ENCODE data around the gene DAZAP1. TPM values are rescaled to one million over a fixed set of nuclear protein-coding genes. Genes with fewer than 3 reads are reported as not detected.

DAZAP1 gene
- total RNA-seq, 1 experiment from 2014 or later = 165 TPM

- H3K4me1 Mint-ChIP-seq (ENCODE audit: low read depth, unreplicated experiment) = peaks cover 4% of the 10 kb centered on the region
- TF ChIP-seq CTCF (IDR thresholded peaks at IDR 0.05; ENCODE audit: insufficient read depth in 1 of 2, low read depth in 1 of 2, low read length in 1 of 2, severe bottlenecking in 1 of 2, unreplicated experiment in 1 of 2) = peak in 1 of 2 experiments; percentile 43
- ChIA-PET CTCF (interaction anchor here (0.7 to 0.9 kb wide), 2 partner anchors 75 to 120 kb away, joined by 3 to 5 read pairs; no protein-coding TSS in a partner anchor), POLR2A (no interaction called here)
- no peaks in the 10 kb centered on the region for H3K9me3 Mint-ChIP-seq (ENCODE audit: unreplicated experiment)
- H3K27ac Mint-ChIP-seq (ENCODE audit: unreplicated experiment) = no peak overlapping the region
- Histone ChIP-seq H3K27me3 (replicated peaks; ENCODE audit: control insufficient read depth, insufficient read depth, low read length) (no peaks in the 10 kb centered on the region), H3K4me3 (ENCODE audit: low read depth, low read length) (peak overlapping the region; percentile 65), H3K36me3 (ENCODE audit: control insufficient read depth, insufficient read depth, low read length) (no peaks in the 10 kb centered on the region), H3K9me3 (no peaks in the 10 kb centered on the region), H3K4me1 (peaks cover 15% of the 10 kb centered on the region)
- intact Hi-C loops (cut with micrococcal nuclease; ENCODE audit: unreplicated experiment) = loop anchor here (2.0 to 5.0 kb wide), 2 partner anchors 38 to 64 kb away; partner anchors contain the start of gene DAZAP1
- no TSS peak for BruUV-seq (replicated peaks)
- H3K27me3 Mint-ChIP-seq (ENCODE audit: insufficient read depth, unreplicated experiment) = no peaks in the 10 kb centered on the region
- peaks cover 46% of the 10 kb centered on the region for H3K36me3 Mint-ChIP-seq (ENCODE audit: insufficient read depth, unreplicated experiment)
- peak overlapping the region; percentile 89 for H3K4me3 Mint-ChIP-seq (ENCODE audit: unreplicated experiment)
- peak; percentile 71 to 77 for DNase-seq
These were observed 63.7 kb downstream of the DAZAP1 start for GRCh38 chr19:1471010-1471514.

DNA sequence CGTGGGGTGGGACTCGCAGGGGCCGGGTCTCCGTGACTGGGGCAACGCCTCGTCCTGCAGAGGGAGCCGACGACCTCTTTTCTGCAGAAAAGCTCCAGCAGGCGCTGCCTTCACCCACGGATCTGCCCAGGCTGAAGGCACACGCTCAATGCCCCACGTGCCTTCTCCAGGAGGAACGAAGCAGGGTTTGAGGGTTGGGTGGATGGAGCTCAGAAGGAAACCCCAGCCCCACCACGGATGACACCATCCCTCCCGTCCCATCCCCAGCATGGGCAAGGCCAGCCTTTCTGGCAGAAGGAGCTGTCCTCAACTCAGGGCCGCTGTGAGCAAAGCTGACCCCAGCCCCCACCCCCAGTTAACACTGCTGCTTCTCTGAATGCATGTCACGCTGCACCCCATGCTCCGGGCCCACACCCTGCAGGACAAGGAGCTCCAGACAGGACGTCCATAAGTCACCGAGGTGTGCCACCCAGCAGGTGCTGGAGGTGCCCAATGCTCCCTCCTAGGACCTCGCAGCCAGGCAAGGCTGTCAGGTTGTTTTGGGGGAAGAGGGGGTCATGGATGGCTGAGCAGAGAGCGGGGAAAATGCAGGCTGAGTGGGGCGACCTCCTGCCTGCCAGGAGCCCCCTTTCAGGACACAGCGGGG, 64.3 kb downstream of the DAZAP1 start:
- intact Hi-C loops (cut with micrococcal nuclease; ENCODE audit: unreplicated experiment) = loop anchor here (2.0 to 5.0 kb wide), 2 partner anchors 37 to 64 kb away; partner anchors contain the start of gene DAZAP1
- Mint-ChIP-seq H3K27me3 (ENCODE audit: insufficient read depth, unreplicated experiment) (no peaks in the 10 kb centered on the region), H3K4me3 (ENCODE audit: unreplicated experiment) (peak overlapping the region; percentile 89), H3K4me1 (ENCODE audit: low read depth, unreplicated experiment) (peaks cover 4% of the 10 kb centered on the region), H3K27ac (ENCODE audit: unreplicated experiment) (no peak overlapping the region), H3K36me3 (ENCODE audit: insufficient read depth, unreplicated experiment) (peaks cover 46% of the 10 kb centered on the region), H3K9me3 (ENCODE audit: unreplicated experiment) (no peaks in the 10 kb centered on the region)
- H3K4me3 ChIP-seq (ENCODE audit: low read depth, low read length) = peak overlapping the region; percentile 65
- peak in 1 of 2 experiments; percentile 50 for DNase-seq
- H3K36me3 ChIP-seq (ENCODE audit: control insufficient read depth, insufficient read depth, low read length) = no peaks in the 10 kb centered on the region; the same call in 1 of the 2 replicates
- CTCF ChIA-PET = interaction anchor here (0.7 to 0.9 kb wide), 3 partner anchors 19 to 119 kb away, joined by 3 to 8 read pairs (median 5); partner anchors contain the start of gene REEP6
- no TSS peak for BruUV-seq (replicated peaks)
- no peaks in the 10 kb centered on the region for H3K9me3 ChIP-seq
- H3K27me3 ChIP-seq (replicated peaks; ENCODE audit: control insufficient read depth, insufficient read depth, low read length) = no peaks in the 10 kb centered on the region
- TF ChIP-seq CTCF (IDR thresholded peaks at IDR 0.05; ENCODE audit: insufficient read depth in 1 of 2, low read depth in 1 of 2, low read length in 1 of 2, severe bottlenecking in 1 of 2, unreplicated experiment in 1 of 2) = peak in 1 of 2 experiments; percentile 53
- peaks cover 15% of the 10 kb centered on the region for H3K4me1 ChIP-seq
- POLR2A ChIA-PET = no interaction called here

DNA sequence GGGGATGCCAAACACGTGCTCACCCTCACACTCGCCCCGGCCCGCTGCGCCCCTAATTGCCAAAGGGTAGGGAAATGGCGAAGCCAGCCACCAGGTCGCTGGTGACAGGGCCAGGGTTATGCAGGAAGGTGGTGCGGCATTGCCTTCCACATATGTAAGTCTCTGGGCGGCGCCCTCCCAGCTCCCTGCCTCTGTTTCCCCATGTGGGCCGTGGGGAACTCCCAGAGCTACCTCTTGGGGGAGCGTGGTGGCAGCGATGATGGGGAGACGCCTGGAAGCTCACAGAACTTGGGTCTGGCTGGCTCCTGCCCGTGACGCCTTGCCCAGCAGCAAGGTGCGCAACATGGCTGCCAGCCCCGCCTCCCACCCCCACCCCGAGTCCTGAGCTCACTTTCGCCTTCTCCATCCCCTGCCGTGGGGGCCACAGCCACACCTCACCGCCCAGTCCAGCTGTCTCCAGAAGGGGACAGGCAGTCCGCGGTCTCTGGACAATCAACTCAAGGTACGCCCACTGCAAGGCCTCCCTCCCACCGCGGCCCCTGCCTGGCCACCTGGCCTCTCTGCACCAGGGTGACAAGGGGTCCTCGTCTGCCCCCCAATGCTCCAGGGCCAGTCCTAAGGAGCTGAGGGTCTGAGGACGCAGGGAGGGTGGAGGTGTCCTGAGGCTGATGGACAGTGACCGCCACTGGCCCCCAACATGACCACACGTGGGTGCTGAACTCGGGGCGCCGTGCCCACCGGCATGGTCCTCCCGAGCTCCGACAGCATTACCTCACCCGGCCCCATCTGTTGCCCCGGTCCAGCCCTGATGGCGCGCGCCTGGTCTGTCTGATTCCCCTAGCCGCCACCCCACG, 65.1 kb downstream of the DAZAP1 start:
- H3K36me3 Mint-ChIP-seq (ENCODE audit: insufficient read depth, unreplicated experiment) = peaks cover 46% of the 10 kb centered on the region
- intact Hi-C loops (cut with micrococcal nuclease; ENCODE audit: unreplicated experiment) = loop anchor here (5.0 kb wide), 1 partner anchor 65 kb away; the partner anchor contains the start of gene DAZAP1
- Histone ChIP-seq H3K9me3 (no peaks in the 10 kb centered on the region), H3K36me3 (ENCODE audit: control insufficient read depth, insufficient read depth, low read length) (no peaks in the 10 kb centered on the region; the same call in 1 of the 2 replicates), H3K4me3 (ENCODE audit: low read depth, low read length) (no peak overlapping the region), H3K4me1 (peaks cover 15% of the 10 kb centered on the region), H3K27me3 (replicated peaks; ENCODE audit: control insufficient read depth, insufficient read depth, low read length) (no peaks in the 10 kb centered on the region)
- no peak for DNase-seq
- no peaks in the 10 kb centered on the region for H3K27me3 Mint-ChIP-seq (ENCODE audit: insufficient read depth, unreplicated experiment)
- peak overlapping the region; percentile 89 for H3K4me3 Mint-ChIP-seq (ENCODE audit: unreplicated experiment)
- no peak overlapping the region for H3K27ac Mint-ChIP-seq (ENCODE audit: unreplicated experiment)
- POLR2A ChIA-PET = no interaction called here
- no peak for TF ChIP-seq CTCF (IDR thresholded peaks at IDR 0.05; ENCODE audit: insufficient read depth in 1 of 2, low read depth in 1 of 2, low read length in 1 of 2, severe bottlenecking in 1 of 2, unreplicated experiment in 1 of 2)
- BruUV-seq (replicated peaks) = no TSS peak
- CTCF ChIA-PET = interaction anchor here (0.8 kb wide), 1 partner anchor 19 kb away, joined by 8 read pairs; the partner anchor contains the start of gene REEP6
- peaks cover 4% of the 10 kb centered on the region for H3K4me1 Mint-ChIP-seq (ENCODE audit: low read depth, unreplicated experiment)
- H3K9me3 Mint-ChIP-seq (ENCODE audit: unreplicated experiment) = no peaks in the 10 kb centered on the region

Measured in Caco-2 (cell line).